Measurements from ENCODE around the gene C19orf44.

C19orf44 gene

DNA sequence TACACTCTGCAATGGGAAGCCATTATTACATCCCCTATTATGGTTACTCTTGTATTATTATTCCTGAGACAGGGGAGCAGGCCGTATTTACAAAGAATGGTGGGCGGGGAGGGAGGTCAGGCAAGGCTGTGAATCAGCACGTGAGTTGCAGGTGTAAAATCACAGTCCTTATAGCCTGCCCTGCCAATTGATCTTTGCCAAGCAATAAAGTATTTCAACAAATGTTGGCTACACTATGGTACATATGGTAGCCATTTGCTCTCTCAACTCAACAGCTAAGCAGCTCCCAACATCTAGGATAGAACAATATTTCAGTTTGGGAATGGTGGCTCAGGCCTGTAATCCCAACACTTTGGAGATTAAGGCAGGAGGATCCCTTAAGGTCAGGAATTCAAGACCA lies 36.5 kb upstream of the C19orf44 start:
- TF ChIP-seq, protein P1, sequence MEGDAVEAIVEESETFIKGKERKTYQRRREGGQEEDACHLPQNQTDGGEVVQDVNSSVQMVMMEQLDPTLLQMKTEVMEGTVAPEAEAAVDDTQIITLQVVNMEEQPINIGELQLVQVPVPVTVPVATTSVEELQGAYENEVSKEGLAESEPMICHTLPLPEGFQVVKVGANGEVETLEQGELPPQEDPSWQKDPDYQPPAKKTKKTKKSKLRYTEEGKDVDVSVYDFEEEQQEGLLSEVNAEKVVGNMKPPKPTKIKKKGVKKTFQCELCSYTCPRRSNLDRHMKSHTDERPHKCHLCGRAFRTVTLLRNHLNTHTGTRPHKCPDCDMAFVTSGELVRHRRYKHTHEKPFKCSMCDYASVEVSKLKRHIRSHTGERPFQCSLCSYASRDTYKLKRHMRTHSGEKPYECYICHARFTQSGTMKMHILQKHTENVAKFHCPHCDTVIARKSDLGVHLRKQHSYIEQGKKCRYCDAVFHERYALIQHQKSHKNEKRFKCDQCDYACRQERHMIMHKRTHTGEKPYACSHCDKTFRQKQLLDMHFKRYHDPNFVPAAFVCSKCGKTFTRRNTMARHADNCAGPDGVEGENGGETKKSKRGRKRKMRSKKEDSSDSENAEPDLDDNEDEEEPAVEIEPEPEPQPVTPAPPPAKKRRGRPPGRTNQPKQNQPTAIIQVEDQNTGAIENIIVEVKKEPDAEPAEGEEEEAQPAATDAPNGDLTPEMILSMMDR (IDR thresholded peaks at IDR 0.05; ENCODE audit: insufficient read depth, low read length, poor library complexity, severe bottlenecking), result no peak
- peaks cover 2% of the 10 kb centered on the region; the same call in 1 of the 2 replicates for H3K36me3 ChIP-seq (ENCODE audit: control insufficient read depth, insufficient read depth, low read length)
- no peak overlapping the region for H3K4me3 ChIP-seq (replicated peaks; ENCODE audit: low read depth, low read length)
- no peak for DNase-seq (ENCODE audit: extremely low read depth, insufficient read length)
- H3K27me3 ChIP-seq (replicated peaks; ENCODE audit: control insufficient read depth, insufficient read depth, low read length), result no peaks in the 10 kb centered on the region

GRCh38 chr19:16460454-16460853 lies 35.7 kb upstream of the C19orf44 start:
- TF ChIP-seq, protein P1 (IDR thresholded peaks at IDR 0.05; ENCODE audit: insufficient read depth, low read length, poor library complexity, severe bottlenecking), result no peak
- Histone ChIP-seq H3K4me3 (replicated peaks; ENCODE audit: low read depth, low read length) (no peak overlapping the region), H3K36me3 (ENCODE audit: control insufficient read depth, insufficient read depth, low read length) (peaks cover under 1% of the 10 kb centered on the region; the same call in 1 of the 2 replicates), H3K27me3 (replicated peaks; ENCODE audit: control insufficient read depth, insufficient read depth, low read length) (no peaks in the 10 kb centered on the region)
- DNase-seq (ENCODE audit: extremely low read depth, insufficient read length), result no peak

GRCh38 chr19:16461630-16462051 lies 34.6 kb upstream of the C19orf44 start:
- H3K36me3 ChIP-seq (ENCODE audit: control insufficient read depth, insufficient read depth, low read length), result no peaks in the 10 kb centered on the region; the same call in 1 of the 2 replicates
- no peaks in the 10 kb centered on the region for H3K27me3 ChIP-seq (replicated peaks; ENCODE audit: control insufficient read depth, insufficient read depth, low read length)
- no peak overlapping the region for H3K4me3 ChIP-seq (replicated peaks; ENCODE audit: low read depth, low read length)
- TF ChIP-seq, protein P1 (IDR thresholded peaks at IDR 0.05; ENCODE audit: insufficient read depth, low read length, poor library complexity, severe bottlenecking), result no peak
- DNase-seq (ENCODE audit: extremely low read depth, insufficient read length), result no peak

- Histone ChIP-seq H3K36me3 (ENCODE audit: control insufficient read depth, insufficient read depth, low read length) (no peaks in the 10 kb centered on the region; the same call in 1 of the 2 replicates), H3K27me3 (replicated peaks; ENCODE audit: control insufficient read depth, insufficient read depth, low read length) (no peaks in the 10 kb centered on the region), H3K4me3 (replicated peaks; ENCODE audit: low read depth, low read length) (no peak overlapping the region)
- TF ChIP-seq, protein P1 (IDR thresholded peaks at IDR 0.05; ENCODE audit: insufficient read depth, low read length, poor library complexity, severe bottlenecking), result no peak
- DNase-seq (ENCODE audit: extremely low read depth, insufficient read length), result no peak
Measured at GRCh38 chr19:16462757-16463250, 33.4 kb upstream of the C19orf44 start.

GRCh38 chr19:16463341-16463990 lies 32.7 kb upstream of the C19orf44 start:
- H3K36me3 ChIP-seq (ENCODE audit: control insufficient read depth, insufficient read depth, low read length), result no peaks in the 10 kb centered on the region; the same call in 1 of the 2 replicates
- H3K27me3 ChIP-seq (replicated peaks; ENCODE audit: control insufficient read depth, insufficient read depth, low read length), result no peaks in the 10 kb centered on the region
- TF ChIP-seq, protein P1 (IDR thresholded peaks at IDR 0.05; ENCODE audit: insufficient read depth, low read length, poor library complexity, severe bottlenecking), result no peak
- DNase-seq (ENCODE audit: extremely low read depth, insufficient read length), result no peak
- no peak overlapping the region for H3K4me3 ChIP-seq (replicated peaks; ENCODE audit: low read depth, low read length)

All from GM06990 (cell line).